ENCODE results near the gene PGRMC1. TPM values are rescaled to one million over a fixed set of nuclear protein-coding genes. Genes with fewer than 3 reads are reported as not detected.
"Not testable (repeated sequence)": the region's sequence is repeated elsewhere in the genome, so short reads cannot be mapped to it uniquely, and the experiment has no call there.

PGRMC1 gene
- total and polyA plus RNA-seq, 4 experiments from 2014 or later = 15.9 to 29.7 (median 19.2) TPM

DNA sequence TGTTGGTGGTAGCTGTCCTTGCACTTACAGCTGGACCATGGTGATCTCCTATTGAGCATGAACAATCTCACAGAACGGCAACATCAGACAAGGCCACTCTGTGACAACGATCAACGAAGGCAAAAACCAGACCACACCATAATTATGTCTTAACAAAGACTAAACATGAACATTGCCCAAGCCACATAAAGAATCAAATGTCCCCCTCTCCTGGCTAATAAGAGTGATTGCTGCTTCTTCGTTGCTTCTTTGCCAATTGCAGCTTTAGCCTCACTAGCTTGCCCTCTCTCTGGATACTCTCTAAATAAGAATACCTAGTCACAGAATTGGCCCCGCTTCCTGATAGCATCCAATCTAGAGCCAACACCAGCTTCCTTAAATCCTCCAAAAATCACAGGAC, 41.5 kb upstream of the PGRMC1 start:
- no peaks in the 10 kb centered on the region for H3K36me3 Mint-ChIP-seq
- Histone ChIP-seq H3K4me1 (ENCODE audit: insufficient read depth, low read length) (no peaks in the 10 kb centered on the region), H3K27me3 (ENCODE audit: insufficient read depth, low read length) (no peaks in the 10 kb centered on the region), H3K27ac (ENCODE audit: low read depth, low read length) (no peak overlapping the region), H3K9me3 (ENCODE audit: control insufficient read depth in 1 of 2, low read length in 2 of 2) (no peaks in the 10 kb centered on the region), H3K36me3 (ENCODE audit: insufficient read depth, low read length) (no peaks in the 10 kb centered on the region), H3K4me3 (ENCODE audit: low read length in 2 of 2) (no peak overlapping the region)
- H3K27ac Mint-ChIP-seq = peak overlapping the region in 1 of 7 donors; percentile 41
- CTCF ChIA-PET (ENCODE audit: partially characterized antibody) = no interaction called here
- POLR2A ChIA-PET (ENCODE audit: partially characterized antibody) = no interaction called here
- H3K27me3 Mint-ChIP-seq = peaks cover 0 to 2% of the 10 kb centered on the region in 2 donors
- H3K4me1 Mint-ChIP-seq = no peaks in the 10 kb centered on the region
- H3K4me3 Mint-ChIP-seq = no peak overlapping the region
- no peak for DNase-seq
- intact Hi-C loops (cut with micrococcal nuclease) = no loop called here
- peaks cover 0 to 2% (median 0%) of the 10 kb centered on the region in 8 donors for H3K9me3 Mint-ChIP-seq

DNA sequence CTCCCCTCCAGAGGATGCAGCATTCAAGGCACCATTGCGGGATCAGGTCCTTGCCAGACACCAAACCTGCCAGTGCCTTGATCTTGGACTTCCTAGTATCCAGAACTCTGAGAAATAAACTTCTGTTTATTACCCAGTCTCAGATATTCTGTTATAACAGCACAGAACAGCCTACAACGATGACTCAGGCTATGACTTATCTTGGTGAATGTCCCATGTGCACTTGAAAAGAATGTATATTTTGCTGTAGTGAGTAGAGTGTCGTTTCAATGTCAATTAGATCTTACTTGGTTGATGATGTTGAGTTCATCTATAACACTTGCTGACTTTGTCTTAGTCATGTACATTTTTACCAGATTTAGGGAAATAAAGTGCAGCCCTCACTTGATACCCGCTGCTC, 34.5 kb upstream of the PGRMC1 start:
- Mint-ChIP-seq H3K27ac (no peak overlapping the region), H3K9me3 (peaks cover 0 to 2% (median 0%) of the 10 kb centered on the region in 8 donors), H3K27me3 (peaks cover 7 to 10% of the 10 kb centered on the region in 2 donors), H3K36me3 (no peaks in the 10 kb centered on the region), H3K4me1 (no peaks in the 10 kb centered on the region), H3K4me3 (no peak overlapping the region)
- Histone ChIP-seq H3K9me3 (ENCODE audit: control insufficient read depth in 1 of 2, low read length in 2 of 2) (no peaks in the 10 kb centered on the region), H3K4me1 (ENCODE audit: insufficient read depth, low read length) (no peaks in the 10 kb centered on the region), H3K4me3 (ENCODE audit: low read length in 2 of 2) (no peak overlapping the region), H3K27me3 (ENCODE audit: insufficient read depth, low read length) (no peaks in the 10 kb centered on the region), H3K27ac (ENCODE audit: low read depth, low read length) (no peak overlapping the region), H3K36me3 (ENCODE audit: insufficient read depth, low read length) (no peaks in the 10 kb centered on the region)
- ChIA-PET POLR2A (ENCODE audit: partially characterized antibody) (no interaction called here), CTCF (ENCODE audit: partially characterized antibody) (no interaction called here)
- DNase-seq = no peak
- intact Hi-C loops (cut with micrococcal nuclease) = no loop called here

GRCh38 chrX:119206203-119206602, 29.9 kb upstream of the PGRMC1 start:
- Mint-ChIP-seq H3K27ac (no peak overlapping the region), H3K4me1 (no peaks in the 10 kb centered on the region), H3K9me3 (no peaks in the 10 kb centered on the region), H3K36me3 (no peaks in the 10 kb centered on the region), H3K27me3 (peaks cover 7 to 9% of the 10 kb centered on the region in 2 donors), H3K4me3 (no peak overlapping the region)
- Histone ChIP-seq H3K27me3 (ENCODE audit: insufficient read depth, low read length) (no peaks in the 10 kb centered on the region), H3K36me3 (ENCODE audit: insufficient read depth, low read length) (no peaks in the 10 kb centered on the region), H3K4me1 (ENCODE audit: insufficient read depth, low read length) (no peaks in the 10 kb centered on the region), H3K4me3 (ENCODE audit: low read length in 2 of 2) (no peak overlapping the region), H3K27ac (ENCODE audit: low read depth, low read length) (no peak overlapping the region), H3K9me3 (ENCODE audit: control insufficient read depth in 1 of 2, low read length in 2 of 2) (no peaks in the 10 kb centered on the region)
- CTCF ChIA-PET (ENCODE audit: partially characterized antibody) = no interaction called here
- no peak for DNase-seq
- intact Hi-C loops (cut with micrococcal nuclease) = no loop called here
- POLR2A ChIA-PET (ENCODE audit: partially characterized antibody) = no interaction called here

DNA sequence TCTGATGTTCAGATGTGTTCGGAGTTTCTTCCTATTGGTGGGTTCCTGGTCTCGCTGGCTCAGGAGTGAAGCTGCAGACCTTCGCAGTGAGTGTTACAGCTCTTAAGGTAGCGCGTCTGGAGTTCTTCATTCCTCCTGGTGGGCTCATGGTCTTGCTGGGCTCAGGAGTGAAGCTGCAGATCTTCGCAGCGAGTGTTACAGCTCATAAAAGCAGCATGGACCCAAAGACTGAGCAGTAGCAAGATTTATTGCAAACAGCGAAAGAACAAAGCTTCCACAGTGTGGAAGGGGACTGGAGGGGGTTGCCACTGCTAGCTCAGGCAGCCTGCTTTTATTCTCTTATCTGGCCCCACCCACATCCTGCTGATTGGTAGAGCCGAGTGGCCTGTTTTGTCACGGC, 28.6 kb upstream of the PGRMC1 start:
- H3K9me3 Mint-ChIP-seq; CTCF ChIA-PET (ENCODE audit: partially characterized antibody); DNase-seq; H3K36me3 Mint-ChIP-seq; H3K27me3 ChIP-seq (ENCODE audit: insufficient read depth, low read length); H3K27me3 Mint-ChIP-seq; H3K4me1 Mint-ChIP-seq; H3K4me3 ChIP-seq (ENCODE audit: low read length in 2 of 2); H3K36me3 ChIP-seq (ENCODE audit: insufficient read depth, low read length); POLR2A ChIA-PET (ENCODE audit: partially characterized antibody); H3K9me3 ChIP-seq (ENCODE audit: control insufficient read depth in 1 of 2, low read length in 2 of 2); H3K4me3 Mint-ChIP-seq; intact Hi-C loops (cut with micrococcal nuclease); H3K27ac ChIP-seq (ENCODE audit: low read depth, low read length); H3K27ac Mint-ChIP-seq; H3K4me1 ChIP-seq (ENCODE audit: insufficient read depth, low read length): not testable (repeated sequence)

- no peak overlapping the region for H3K4me3 Mint-ChIP-seq
- no peaks in the 10 kb centered on the region for H3K36me3 ChIP-seq (ENCODE audit: insufficient read depth, low read length)
- no peak overlapping the region for H3K27ac Mint-ChIP-seq
- H3K4me3 ChIP-seq (ENCODE audit: low read length in 2 of 2) = no peak overlapping the region
- POLR2A ChIA-PET (ENCODE audit: partially characterized antibody) = no interaction called here
- H3K9me3 ChIP-seq (ENCODE audit: control insufficient read depth in 1 of 2, low read length in 2 of 2) = no peaks in the 10 kb centered on the region
- no peak for DNase-seq
- H3K27me3 ChIP-seq (ENCODE audit: insufficient read depth, low read length) = no peaks in the 10 kb centered on the region
- no peaks in the 10 kb centered on the region for H3K4me1 ChIP-seq (ENCODE audit: insufficient read depth, low read length)
- no peaks in the 10 kb centered on the region for H3K36me3 Mint-ChIP-seq
- peaks cover 9 to 10% of the 10 kb centered on the region in 2 donors for H3K27me3 Mint-ChIP-seq
- intact Hi-C loops (cut with micrococcal nuclease) = no loop called here
- no peak overlapping the region for H3K27ac ChIP-seq (ENCODE audit: low read depth, low read length)
- CTCF ChIA-PET (ENCODE audit: partially characterized antibody) = no interaction called here
- no peaks in the 10 kb centered on the region for H3K4me1 Mint-ChIP-seq
- H3K9me3 Mint-ChIP-seq = no peaks in the 10 kb centered on the region
Measured at GRCh38 chrX:119208401-119209057, 27.6 kb upstream of the PGRMC1 start.

DNA sequence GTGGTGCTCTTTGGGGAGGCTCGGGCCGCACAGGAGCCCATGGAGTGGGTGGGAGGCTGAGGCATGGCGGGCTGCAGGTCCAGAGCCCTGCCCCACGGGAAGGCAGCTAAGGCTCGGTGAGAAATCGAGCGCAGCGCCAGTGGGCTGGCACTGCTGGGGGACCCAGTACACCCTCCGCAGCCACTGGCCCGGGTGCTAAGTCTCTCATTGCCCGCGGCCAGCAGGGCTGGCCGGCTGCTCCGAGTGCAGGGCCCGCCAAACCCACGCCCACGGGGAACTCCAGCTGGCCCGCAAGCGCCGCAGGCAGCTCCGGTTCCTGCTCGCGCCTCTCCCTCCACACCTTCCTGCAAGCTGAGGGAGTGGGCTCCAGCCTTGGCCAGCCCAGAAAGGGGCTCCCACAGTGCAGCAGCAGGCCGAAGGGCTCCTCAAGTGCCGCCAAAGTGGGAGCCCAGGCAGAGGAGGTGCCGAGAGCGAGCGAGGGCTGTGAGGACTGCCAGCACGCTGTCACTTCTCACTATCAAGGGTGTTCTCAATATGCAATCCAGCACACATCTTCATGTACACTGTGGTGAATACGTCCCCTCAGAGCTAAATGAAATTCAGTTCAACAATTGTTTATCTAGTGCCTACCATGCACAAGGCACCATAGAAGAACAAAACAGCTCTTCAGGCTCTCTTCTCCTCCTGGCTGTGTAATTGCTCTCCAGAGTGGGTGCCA, 25.0 kb upstream of the PGRMC1 start:
- H3K4me1 Mint-ChIP-seq; H3K9me3 ChIP-seq (ENCODE audit: control insufficient read depth in 1 of 2, low read length in 2 of 2); H3K36me3 ChIP-seq (ENCODE audit: insufficient read depth, low read length); H3K27me3 Mint-ChIP-seq; H3K4me1 ChIP-seq (ENCODE audit: insufficient read depth, low read length); intact Hi-C loops (cut with micrococcal nuclease); CTCF ChIA-PET (ENCODE audit: partially characterized antibody); H3K27ac Mint-ChIP-seq; H3K4me3 Mint-ChIP-seq; H3K27me3 ChIP-seq (ENCODE audit: insufficient read depth, low read length); H3K36me3 Mint-ChIP-seq; H3K4me3 ChIP-seq (ENCODE audit: low read length in 2 of 2); H3K27ac ChIP-seq (ENCODE audit: low read depth, low read length); POLR2A ChIA-PET (ENCODE audit: partially characterized antibody); DNase-seq; H3K9me3 Mint-ChIP-seq: not testable (repeated sequence)

GRCh38 chrX:119211649-119212014, 24.5 kb upstream of the PGRMC1 start:
- Histone ChIP-seq H3K4me1 (ENCODE audit: insufficient read depth, low read length) (no peaks in the 10 kb centered on the region), H3K27ac (ENCODE audit: low read depth, low read length) (no peak overlapping the region), H3K9me3 (ENCODE audit: control insufficient read depth in 1 of 2, low read length in 2 of 2) (no peaks in the 10 kb centered on the region), H3K36me3 (ENCODE audit: insufficient read depth, low read length) (no peaks in the 10 kb centered on the region), H3K4me3 (ENCODE audit: low read length in 2 of 2) (no peak overlapping the region), H3K27me3 (ENCODE audit: insufficient read depth, low read length) (no peaks in the 10 kb centered on the region)
- intact Hi-C loops (cut with micrococcal nuclease) = no loop called here
- Mint-ChIP-seq H3K4me1 (no peaks in the 10 kb centered on the region), H3K9me3 (no peaks in the 10 kb centered on the region), H3K4me3 (no peak overlapping the region), H3K36me3 (no peaks in the 10 kb centered on the region), H3K27ac (no peak overlapping the region), H3K27me3 (peaks cover 2 to 7% of the 10 kb centered on the region in 2 donors)
- CTCF ChIA-PET (ENCODE audit: partially characterized antibody) = no interaction called here
- POLR2A ChIA-PET (ENCODE audit: partially characterized antibody) = no interaction called here
- no peak for DNase-seq

Measured in CD4-positive, alpha-beta memory T cell (primary cell).